HG03045 (cell line): Measurements from ENCODE around the gene RHBDD2.

Experiments
- ATAC-seq: cut with Tn5 transposase; IDR thresholded peaks from one replicate; pipeline ENCODE4 v1.9.1; 2021; ENCODE audit warnings: mild to moderate bottlenecking, moderate library complexity; ENCODE audit not compliant: unreplicated experiment

RHBDD2 gene

GRCh38 chr7:75916259-75916658 lies 37.4 kb downstream of the RHBDD2 start:
- ATAC-seq, result no peak

DNA sequence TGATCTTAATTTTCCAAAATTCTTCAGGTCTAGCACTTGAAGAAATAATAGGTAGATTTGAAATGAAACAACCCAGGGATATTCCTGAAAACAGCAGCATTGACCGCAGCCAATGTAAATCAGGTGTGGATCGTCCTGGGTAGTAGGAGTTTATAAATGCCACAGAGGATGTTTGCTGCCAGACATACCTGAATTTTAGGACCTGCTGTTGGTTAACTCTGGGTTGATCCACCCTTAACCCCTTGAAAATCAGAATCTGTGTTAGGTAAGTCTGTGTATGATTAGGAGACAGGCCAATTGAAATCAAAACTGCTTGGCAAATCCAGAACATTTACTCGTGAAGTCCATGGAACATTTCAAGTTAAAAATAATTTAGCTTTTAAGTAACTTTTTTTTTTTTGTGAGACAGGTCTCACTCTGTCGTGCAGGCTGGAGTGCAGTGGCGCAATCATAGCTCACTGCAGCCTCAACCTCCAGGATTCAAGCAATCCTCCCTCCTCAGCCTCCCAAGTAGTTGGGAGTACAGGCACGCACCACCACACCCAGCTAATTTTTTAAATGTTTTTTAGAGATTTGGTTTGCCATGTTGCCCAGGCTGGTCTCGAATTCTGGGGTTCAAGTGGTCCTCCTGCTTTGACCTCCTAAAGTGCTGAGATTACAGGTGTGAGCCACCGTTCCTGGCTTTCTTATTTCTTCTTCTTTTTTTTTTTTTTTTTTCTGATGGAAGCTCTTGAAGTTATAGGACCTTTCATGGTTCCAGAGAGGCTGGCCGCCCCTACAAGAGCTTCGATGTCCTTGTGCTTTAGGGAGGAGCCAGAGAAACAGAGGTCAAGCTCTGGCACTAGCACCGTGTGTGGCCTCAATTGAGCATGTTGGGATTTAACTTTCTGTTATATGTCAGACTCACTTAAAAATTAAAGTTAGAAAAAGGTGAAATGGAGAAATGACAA lies 38.1 kb downstream of the RHBDD2 start:
- no peak for ATAC-seq

- no peak for ATAC-seq
Measured at GRCh38 chr7:75920431-75921161, 41.8 kb downstream of the RHBDD2 start.

GRCh38 chr7:75921479-75921878 lies 42.6 kb downstream of the RHBDD2 start:
- ATAC-seq, result no peak

GRCh38 chr7:75922966-75923603 lies 44.3 kb downstream of the RHBDD2 start:
- ATAC-seq, result no peak

- ATAC-seq, result no peak
Measured at GRCh38 chr7:75924256-75924655, 45.4 kb downstream of the RHBDD2 start.

- no peak for ATAC-seq
Measured at GRCh38 chr7:75924889-75925288, 46.1 kb downstream of the RHBDD2 start.

DNA sequence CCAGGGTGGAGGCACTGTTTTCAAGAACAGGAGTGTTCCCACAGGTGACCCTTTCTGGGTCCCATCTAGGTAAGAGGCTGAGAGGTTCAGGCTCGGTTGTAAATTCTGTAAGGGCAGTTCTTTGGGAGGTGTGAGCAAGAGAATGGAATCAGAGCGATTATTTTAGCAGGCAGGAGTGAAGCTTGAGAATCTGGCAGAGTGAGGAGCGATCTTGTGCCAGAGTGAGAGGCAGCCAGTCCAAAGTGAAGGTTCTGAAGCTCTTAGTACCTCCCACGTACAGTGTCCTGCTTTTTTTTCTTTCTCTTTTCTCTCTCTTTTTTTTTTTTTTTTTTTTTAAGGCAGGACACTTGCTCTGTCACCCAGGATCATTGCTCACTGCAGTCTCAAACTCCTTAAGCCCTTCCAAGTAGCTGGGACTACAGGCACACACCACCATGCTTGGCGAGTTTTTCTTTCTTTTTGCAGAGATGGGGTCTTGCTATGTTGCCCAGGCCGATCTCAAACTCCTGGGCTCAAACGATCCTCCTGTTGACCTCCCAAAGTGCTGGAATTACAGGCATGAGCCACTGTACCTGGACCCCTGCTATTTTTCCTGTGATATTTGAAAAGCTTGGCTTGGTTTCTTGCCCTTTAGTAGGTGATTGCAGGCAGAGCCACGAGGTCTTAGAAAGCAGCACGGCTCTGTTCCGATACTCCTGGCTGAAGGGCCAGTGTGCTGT lies 47.0 kb downstream of the RHBDD2 start:
- ATAC-seq, result no peak

DNA sequence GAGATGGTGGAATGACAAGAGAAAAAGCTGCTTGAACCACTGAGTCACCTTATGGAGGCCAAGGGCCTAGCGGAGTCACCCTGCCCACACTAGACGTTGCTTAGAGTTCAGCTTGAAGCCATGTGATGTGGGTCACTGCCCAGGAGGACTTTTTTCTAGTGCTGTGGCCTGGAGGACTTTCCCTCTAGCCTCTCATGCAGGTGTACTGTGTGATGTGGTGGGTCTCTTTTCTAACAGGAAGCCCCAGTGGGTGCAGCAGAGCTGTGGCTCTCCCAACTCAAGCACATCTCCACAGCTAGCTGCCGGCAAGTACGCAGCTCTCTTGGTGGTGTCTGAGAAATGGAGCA lies 49.7 kb downstream of the RHBDD2 start:
- no peak for ATAC-seq

DNA sequence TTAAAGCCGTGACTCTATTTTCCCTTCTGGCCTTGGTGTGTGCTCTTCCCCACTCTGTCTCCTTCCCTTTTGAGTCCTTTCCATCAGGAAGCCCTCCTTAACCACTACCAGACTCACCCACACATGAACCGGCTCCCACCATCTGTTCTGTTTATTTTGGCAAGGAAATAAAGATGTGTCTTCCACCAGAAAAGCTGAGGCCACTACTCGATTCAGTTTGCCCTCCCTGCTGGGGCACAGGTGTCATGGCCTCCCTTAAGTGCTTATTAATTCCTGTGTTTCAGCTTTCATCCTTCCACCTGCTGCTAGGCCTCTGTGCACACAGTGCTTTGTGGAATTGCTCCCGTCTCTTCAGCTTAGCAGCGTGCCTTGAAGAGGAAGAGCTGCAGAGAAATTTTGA lies 52.8 kb downstream of the RHBDD2 start:
- ATAC-seq, result no peak

DNA sequence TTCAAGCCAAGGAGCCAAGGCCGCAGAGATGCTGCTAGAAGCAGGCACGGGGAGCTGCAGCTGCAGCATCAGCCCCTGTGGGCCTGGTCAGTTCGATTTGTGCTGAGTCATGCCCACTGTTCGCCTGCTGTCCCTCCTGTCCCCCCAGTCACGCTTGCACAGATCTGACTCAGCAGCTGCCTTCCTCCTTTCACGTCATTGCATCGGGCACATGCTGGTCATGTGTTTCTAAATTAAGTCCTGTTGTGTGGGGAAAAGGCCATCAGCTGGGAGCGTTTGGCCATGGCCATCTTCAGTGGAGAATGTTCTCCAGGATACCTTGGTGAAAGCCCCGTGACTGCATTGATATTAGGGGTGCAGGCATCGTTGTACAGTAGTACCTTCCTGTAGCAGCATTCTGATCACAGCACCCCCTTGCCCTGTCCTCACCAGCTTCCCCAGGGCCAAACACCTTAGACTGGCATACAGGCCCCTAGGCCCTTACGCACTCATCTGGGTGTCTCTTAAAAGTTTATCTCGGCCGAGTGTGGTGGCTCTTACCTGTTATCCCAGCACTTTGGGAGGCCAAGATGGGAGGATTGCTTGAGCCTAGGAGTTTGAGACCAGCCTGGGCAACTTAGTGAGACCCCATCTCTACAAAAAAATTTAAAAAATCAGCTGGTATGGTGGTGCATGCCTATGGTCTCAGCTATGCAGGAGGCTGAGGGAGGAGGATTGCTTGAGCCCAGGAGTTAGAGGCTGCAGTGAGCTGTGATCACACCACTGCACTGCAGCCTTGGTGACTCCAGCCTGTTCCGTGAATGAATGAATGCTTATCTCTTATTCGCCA lies 59.3 kb downstream of the RHBDD2 start:
- no peak for ATAC-seq
